Esophagus muscularis mucosa (tissue), 4 donors: ENCODE measurements around the gene PRAMEF4.
"Not testable (repeated sequence)": the region's sequence is repeated elsewhere in the genome, so short reads cannot be mapped to it uniquely, and the experiment has no call there.

Experiments used
- CTCF ChIP-seq, 3 experiments: fragments of 200-600 bp in 2 of 3; fragments of 450-650 bp in 1 of 3; sonication (generic) in 2 of 3; IDR thresholded peaks; one replicate each; pipeline ENCODE4 v1.5.1; 2017 to 2019; ENCODE audit warnings: antibody characterized with exemption in 3 of 3, mild to moderate bottlenecking in 2 of 3, moderate library complexity in 1 of 3
- EP300 ChIP-seq: sonication (generic); formaldehyde crosslinking; IDR thresholded peaks from one replicate; pipeline ENCODE4 v1.6.1; 2017; ENCODE audit warnings: antibody characterized with exemption
- POLR2A ChIP-seq: fragments of 450-650 bp; IDR thresholded peaks from one replicate; pipeline ENCODE4 v1.6.1; 2017; ENCODE audit warnings: antibody characterized with exemption, moderate library complexity, mild to moderate bottlenecking, low read depth

GRCh38 chr1:12903793-12904572, 18.0 kb upstream of the PRAMEF4 start:
- TF ChIP-seq POLR2A; EP300; CTCF (IDR thresholded peaks at IDR 0.05): not testable (repeated sequence)
